H1 (cell line): ENCODE data around the gene PLK5. TPM values are rescaled to one million over a fixed set of nuclear protein-coding genes. Genes with fewer than 3 reads are reported as not detected.

Source experiments
- CTCF ChIA-PET: fragments of 300-600 bp; sonication (Branson Sonifier 250); formaldehyde crosslinking; loops from one replicate; lab custom pipeline; 2021; ENCODE audit not compliant: partially characterized antibody; lab: Charles Lee
- POLR2A ChIA-PET: fragments of 300-600 bp; sonication (Branson Sonifier 250); formaldehyde crosslinking; loops from one replicate; lab custom pipeline; 2021; ENCODE audit warnings: inconsistent platforms; ENCODE audit not compliant: partially characterized antibody; lab: Charles Lee
- DNase-seq, 2 experiments: peaks; one replicate each; pipeline versions ENCODE4 v3.0.0 to v3.0.0-alpha.2; 2010 to 2022; ENCODE audit warnings: low spot score in 2 of 2, low read depth in 1 of 2, mixed read lengths in 1 of 2
- FAIRE-seq: peaks from 2 replicates; lab custom pipeline; 2011; peaks lifted over from hg19 to GRCh38; lab: Jason Lieb, UNC
- H2AFZ ChIP-seq: 2 replicates; pipeline ENCODE4 v1.8.1; 2012; ENCODE audit warnings: low read length, inconsistent platforms
- H2AK5ac ChIP-seq: 2 replicates; pipeline ENCODE4 v1.6.1; 2013; ENCODE audit warnings: low read depth, low read length
- H2BK120ac ChIP-seq: replicated peaks from 2 replicates; pipeline ENCODE3; 2013; ENCODE audit warnings: low read depth, low read length, inconsistent platforms
- H2BK12ac ChIP-seq: 2 replicates; pipeline ENCODE4 v1.6.1; 2013; ENCODE audit warnings: low read depth, low read length
- H2BK15ac ChIP-seq: 2 replicates; pipeline ENCODE4 v1.6.1; 2013; ENCODE audit warnings: low read length
- H2BK20ac ChIP-seq: 2 replicates; pipeline ENCODE4 v1.6.1; 2013; ENCODE audit warnings: low read length
- H2BK5ac ChIP-seq: 2 replicates; pipeline ENCODE4 v1.6.1; 2013; ENCODE audit warnings: low read depth, low read length
- H3K14ac ChIP-seq: 2 replicates; pipeline ENCODE4 v1.6.1; 2013; ENCODE audit warnings: inconsistent platforms; ENCODE audit not compliant: insufficient read length
- H3K18ac ChIP-seq: 2 replicates; pipeline ENCODE4 v1.6.1; 2013; ENCODE audit warnings: low read length; ENCODE audit errors: extremely low read depth
- H3K23ac ChIP-seq: 2 replicates; pipeline ENCODE4 v1.6.1; 2013; ENCODE audit warnings: inconsistent platforms; ENCODE audit not compliant: insufficient read length
- H3K23me2 ChIP-seq: 2 replicates; pipeline ENCODE4 v1.6.1; 2013; ENCODE audit warnings: low read depth, low read length
- H3K27ac ChIP-seq: 2 replicates; pipeline ENCODE4 v1.6.1; 2011; ENCODE audit warnings: low read depth, low read length, inconsistent platforms
- H3K27me3 ChIP-seq, 4 experiments: replicated peaks in 1 of 4; 1 replicate in 1 of 4; 2 replicates in 3 of 4; pipeline versions ENCODE4 v1.6.1 to v1.8.1; 2011 to 2013; ENCODE audit warnings: low read length in 3 of 4, mild to moderate bottlenecking in 3 of 4, inconsistent platforms in 2 of 4, mixed read lengths in 2 of 4, moderate library complexity in 1 of 4; ENCODE audit not compliant: control insufficient read depth in 3 of 4, insufficient read depth in 3 of 4; ENCODE audit errors: extremely low read depth in 1 of 4
- H3K36me3 ChIP-seq, 4 experiments: 2 replicates each; pipeline versions ENCODE4 v1.6.1 to v1.8.1; 2011 to 2013; ENCODE audit warnings: mild to moderate bottlenecking in 4 of 4, low read length in 3 of 4, moderate library complexity in 2 of 4, control low read depth in 1 of 4, inconsistent platforms in 1 of 4; ENCODE audit not compliant: insufficient read depth in 4 of 4, control insufficient read depth in 2 of 4
- H3K4ac ChIP-seq: replicated peaks from 2 replicates; pipeline ENCODE3; 2013; ENCODE audit warnings: low read length, low read depth, mixed read lengths, inconsistent platforms; ENCODE audit not compliant: insufficient read length
- H3K4me1 ChIP-seq, 4 experiments: replicated peaks in 1 of 4; 1 replicate in 1 of 4; 2 replicates in 3 of 4; pipeline versions ENCODE4 v1.6.1 to v1.8.1; 2011 to 2013; ENCODE audit warnings: low read length in 3 of 4, inconsistent platforms in 2 of 4, mixed read lengths in 1 of 4; ENCODE audit not compliant: insufficient read depth in 4 of 4, control insufficient read depth in 3 of 4
- H3K4me2 ChIP-seq, 2 experiments: 2 replicates each; pipeline versions ENCODE4 v1.6.1 to v1.8.1; 2011 to 2013; ENCODE audit warnings: low read depth in 2 of 2, low read length in 2 of 2, control low read depth in 1 of 2, inconsistent platforms in 1 of 2, mild to moderate bottlenecking in 1 of 2; ENCODE audit not compliant: insufficient read depth in 1 of 2
- H3K4me3 ChIP-seq, 4 experiments: fragments of 200-600, 300-600 bp in 1 of 4; sonication (generic), shearing (Covaris generic), sonication (Bioruptor Twin) in 1 of 4; 2 replicates each; pipeline versions ENCODE4 v1.5.1 to v1.8.1; 2011 to 2016; ENCODE audit warnings: low read length in 4 of 4, low read depth in 3 of 4, control low read depth in 2 of 4, inconsistent platforms in 2 of 4, mild to moderate bottlenecking in 2 of 4, mixed read lengths in 1 of 4, moderate library complexity in 1 of 4; ENCODE audit not compliant: insufficient read depth in 2 of 4; ENCODE audit errors: extremely low read depth in 1 of 4
- H3K56ac ChIP-seq: replicated peaks from 2 replicates; pipeline ENCODE3; 2013; ENCODE audit warnings: low read depth, mild to moderate bottlenecking, mixed read lengths, low read length, inconsistent platforms; ENCODE audit not compliant: insufficient read length
- H3K79me1 ChIP-seq: 2 replicates; pipeline ENCODE4 v1.6.1; 2013; ENCODE audit warnings: low read depth, low read length, control low read depth
- H3K79me2 ChIP-seq, 2 experiments: 2 replicates each; pipeline versions ENCODE4 v1.6.1 to v1.8.1; 2012 to 2013; ENCODE audit warnings: low read length in 2 of 2, mild to moderate bottlenecking in 2 of 2, inconsistent platforms in 1 of 2; ENCODE audit not compliant: insufficient read depth in 2 of 2, control insufficient read depth in 1 of 2
- H3K9ac ChIP-seq, 4 experiments: replicated peaks in 1 of 4; 1 replicate in 1 of 4; 2 replicates in 3 of 4; pipeline versions ENCODE4 v1.6.1 to v1.8.1; 2011 to 2013; ENCODE audit warnings: low read depth in 3 of 4, low read length in 3 of 4, control low read depth in 2 of 4, mild to moderate bottlenecking in 2 of 4, moderate library complexity in 2 of 4, inconsistent platforms in 1 of 4; ENCODE audit errors: extremely low read depth in 1 of 4
- H3K9me3 ChIP-seq, 2 experiments: 2 replicates each; pipeline versions ENCODE4 v1.6.1 to v1.8.1; 2012 to 2013; ENCODE audit warnings: mild to moderate bottlenecking in 2 of 2, moderate library complexity in 2 of 2, control low read depth in 1 of 2, inconsistent platforms in 1 of 2, low read depth in 1 of 2, low read length in 1 of 2, mixed read lengths in 1 of 2; ENCODE audit not compliant: insufficient read depth in 2 of 2
- H4K20me1 ChIP-seq, 2 experiments: replicated peaks in 1 of 2; 2 replicates each; pipeline versions ENCODE3 to v1.8.1; 2011 to 2013; ENCODE audit warnings: inconsistent platforms in 2 of 2, low read length in 2 of 2, mild to moderate bottlenecking in 1 of 2; ENCODE audit not compliant: insufficient read depth in 2 of 2, control insufficient read depth in 1 of 2
- H4K5ac ChIP-seq: 2 replicates; pipeline ENCODE4 v1.6.1; 2013; ENCODE audit warnings: low read length, low read depth, mixed read lengths, inconsistent platforms; ENCODE audit not compliant: insufficient read length
- H4K8ac ChIP-seq: 2 replicates; pipeline ENCODE4 v1.8.0; 2013; ENCODE audit warnings: mild to moderate bottlenecking, moderate library complexity, low read length, inconsistent platforms; ENCODE audit not compliant: insufficient read depth; ENCODE audit errors: extremely low read depth
- H4K91ac ChIP-seq: replicated peaks from 2 replicates; pipeline ENCODE3; 2013; ENCODE audit warnings: low read length, mixed read lengths, inconsistent platforms; ENCODE audit not compliant: insufficient read length
- CBX5 ChIP-seq: fragments of 300-800, 300-1000 bp; sonication (generic); IDR thresholded peaks from 2 replicates; pipeline ENCODE4 v1.7.1; 2016; ENCODE audit warnings: antibody characterized with exemption, low read length, low read depth
- CBX8 ChIP-seq: fragments of 300-800, 300-1000 bp; sonication (generic); IDR thresholded peaks from 2 replicates; pipeline ENCODE4 v1.7.1; 2016; ENCODE audit warnings: low read depth, low read length, borderline replicate concordance
- CHD1 ChIP-seq: IDR thresholded peaks from 2 replicates; pipeline ENCODE4 v1.6.1; 2012; ENCODE audit warnings: low read depth, low read length, improper control_type of control experiment
- CHD2 ChIP-seq: IDR thresholded peaks from 2 replicates; pipeline ENCODE4 v1.6.1; 2012; ENCODE audit warnings: low read length, improper control_type of control experiment
- HDAC6 ChIP-seq: IDR thresholded peaks from one replicate; pipeline ENCODE4 v1.7.1; 2012; ENCODE audit warnings: low read depth, mild to moderate bottlenecking, inconsistent platforms, low read length, moderate library complexity
- JUND ChIP-seq: IDR thresholded peaks from 2 replicates; pipeline ENCODE4 v1.6.1; 2011; ENCODE audit warnings: mild to moderate bottlenecking, improper control_type of control experiment, low read length
- KDM1A ChIP-seq: fragments of 200-600, 300-600 bp; sonication (generic); IDR thresholded peaks from 2 replicates; pipeline ENCODE4 v1.7.1; 2016; ENCODE audit warnings: mild to moderate bottlenecking, low read length, borderline replicate concordance
- POLR2AphosphoS5 ChIP-seq: IDR thresholded peaks from 2 replicates; pipeline ENCODE4 v1.6.1; 2011; ENCODE audit warnings: low read depth, low read length
- SP1 ChIP-seq: IDR thresholded peaks from 2 replicates; pipeline ENCODE4 v1.6.1; 2011; ENCODE audit warnings: low read depth, low read length
- USF2 ChIP-seq: IDR thresholded peaks from 2 replicates; pipeline ENCODE4 v1.6.1; 2011; ENCODE audit warnings: low read length, improper control_type of control experiment
- WGBS, 2 experiments: shearing (Covaris generic) in 1 of 2; methylation state at CpG; one replicate each; pipeline versions ENCODE4 v1.1.6 to v1.1.7; 2013 to 2015; ENCODE audit warnings: low lambda C conversion rate in 2 of 2, mixed read lengths in 2 of 2, inconsistent platforms in 1 of 2, low coverage in 1 of 2, missing lambda C conversion rate in 1 of 2; ENCODE audit not compliant: insufficient replicate concordance in 2 of 2, insufficient coverage in 1 of 2, insufficient read length in 1 of 2; ENCODE audit errors: extremely low coverage in 1 of 2, missing lambda C conversion rate in 1 of 2; 5-methylcytosine and 5-hydroxymethylcytosine counted together
- polyA plus RNA-seq, 7 experiments: library from polyadenylated mRNA; depleted of rRNA in 3 of 7; stranded (reverse) in 5 of 7; unstranded in 2 of 7; fragments of >200 nt in 5 of 7; fragments of 200-250 nt in 2 of 7; gene quantifications; 1 replicate in 5 of 7; 2 replicates in 1 of 7; 4 replicates in 1 of 7; pipeline versions ENCODE4 v1.2.1 to v1.2.3, GENCODE V29; 2011 to 2013; ENCODE audit warnings: missing spikeins in 2 of 7, mixed read lengths in 2 of 7
- total RNA-seq: library from RNA; stranded (reverse); fragmentation: NEBNext Ultra II Directional; extraction: Animal tissue kit (Norgen Biotek cat#: 25700); gene quantifications from 2 replicates; pipeline ENCODE4 v1.2.1, GENCODE V29; 2021
- TF ChIP-seq, protein P1 (sequence below): IDR thresholded peaks from 2 replicates; pipeline ENCODE4 v1.6.1; 2012; ENCODE audit warnings: low read length, inconsistent platforms

Gene PLK5
- total and polyA plus RNA-seq, 2 of the 8 experiments (the other 6 are each of a cell fraction or from before 2014, with no cell fraction given): 0.43 to 0.45 TPM

GRCh38 chr19:1497578-1498235 lies 26.2 kb upstream of the PLK5 start:
- ChIA-PET CTCF (interaction anchor here (0.8 kb wide), 1 partner anchor 49 kb away, joined by 4 read pairs; no protein-coding TSS in a partner anchor), POLR2A (no interaction called here)
- peaks cover 0 to 4% (median under 1%) of the 10 kb centered on the region in 4 experiments; a peak in 3 of 7 replicates for H3K27me3 ChIP-seq
- H3K23me2 ChIP-seq: peaks cover 4% of the 10 kb centered on the region
- H2AK5ac ChIP-seq: no peak overlapping the region
- H3K4me3 ChIP-seq: no peak overlapping the region
- H3K79me2 ChIP-seq: no peaks in the 10 kb centered on the region
- DNase-seq (no peak), FAIRE-seq (no peak)
- H3K4ac ChIP-seq: no peak overlapping the region
- H4K8ac ChIP-seq: no peak overlapping the region
- H2BK120ac ChIP-seq: no peak overlapping the region
- H3K18ac ChIP-seq: no peak overlapping the region
- peaks cover 5 to 11% of the 10 kb centered on the region in 2 experiments; a peak in 2 of 4 replicates for H3K9me3 ChIP-seq
- H3K4me2 ChIP-seq: no peak overlapping the region
- no peaks in the 10 kb centered on the region for H3K79me1 ChIP-seq
- WGBS, 2 experiments: 94% methylated on average over 25 of the region's 25 CpGs; no CpG with 5 or more reads in 1 of the 2 experiments
- no peak overlapping the region for H3K9ac ChIP-seq
- H4K5ac ChIP-seq: no peak overlapping the region
- no peak overlapping the region for H2AFZ ChIP-seq
- H3K14ac ChIP-seq: no peak overlapping the region
- peaks cover 0 to 5% of the 10 kb centered on the region in 2 experiments for H4K20me1 ChIP-seq
- no peak overlapping the region for H3K56ac ChIP-seq
- H3K36me3 ChIP-seq: no peaks in the 10 kb centered on the region
- H3K4me1 ChIP-seq: no peaks in the 10 kb centered on the region; a peak in 2 of 7 replicates
- no peak overlapping the region for H3K27ac ChIP-seq
- H2BK5ac ChIP-seq: no peak overlapping the region
- H3K23ac ChIP-seq: no peak overlapping the region
- no peak overlapping the region for H2BK20ac ChIP-seq
- H2BK12ac ChIP-seq: no peak overlapping the region
- no peak overlapping the region for H2BK15ac ChIP-seq
- H4K91ac ChIP-seq: no peak overlapping the region
- TF ChIP-seq HDAC6 (no peak), KDM1A (no peak), CHD1 (no peak), SP1 (no peak), USF2 (no peak), JUND (no peak), CBX5 (no peak), CBX8 (no peak), CHD2 (no peak), POLR2AphosphoS5 (no peak)
- TF ChIP-seq, protein P1, sequence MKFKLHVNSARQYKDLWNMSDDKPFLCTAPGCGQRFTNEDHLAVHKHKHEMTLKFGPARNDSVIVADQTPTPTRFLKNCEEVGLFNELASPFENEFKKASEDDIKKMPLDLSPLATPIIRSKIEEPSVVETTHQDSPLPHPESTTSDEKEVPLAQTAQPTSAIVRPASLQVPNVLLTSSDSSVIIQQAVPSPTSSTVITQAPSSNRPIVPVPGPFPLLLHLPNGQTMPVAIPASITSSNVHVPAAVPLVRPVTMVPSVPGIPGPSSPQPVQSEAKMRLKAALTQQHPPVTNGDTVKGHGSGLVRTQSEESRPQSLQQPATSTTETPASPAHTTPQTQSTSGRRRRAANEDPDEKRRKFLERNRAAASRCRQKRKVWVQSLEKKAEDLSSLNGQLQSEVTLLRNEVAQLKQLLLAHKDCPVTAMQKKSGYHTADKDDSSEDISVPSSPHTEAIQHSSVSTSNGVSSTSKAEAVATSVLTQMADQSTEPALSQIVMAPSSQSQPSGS: no peak
